Testis (tissue), 3 donors: ENCODE results near the gene FARP1. TPM values are rescaled to one million over a fixed set of nuclear protein-coding genes. Genes with fewer than 3 reads are reported as not detected.

Experiments used
- DNase-seq: peaks from one replicate; pipeline ENCODE4 v3.0.0-alpha.2; 2019
- H3K27ac ChIP-seq, 2 donors: fragments of 200-600 bp; sonication (generic); one replicate each; pipeline ENCODE4 v1.5.1; 2019
- H3K27me3 ChIP-seq: fragments of 200-600 bp; sonication (generic); one replicate; pipeline ENCODE4 v1.5.1; 2019
- H3K36me3 ChIP-seq: fragments of 200-600 bp; sonication (generic); one replicate; pipeline ENCODE4 v1.5.1; 2017; ENCODE audit warnings: low read depth; ENCODE audit errors: missing control alignments
- H3K4me1 ChIP-seq: fragments of 200-600 bp; sonication (generic); one replicate; pipeline ENCODE4 v1.5.1; 2019
- H3K4me3 ChIP-seq, 2 donors: fragments of 200-600 bp; sonication (generic); one replicate each; pipeline ENCODE4 v1.5.1; 2017 to 2019
- H3K9me3 ChIP-seq: fragments of 200-600 bp; sonication (generic); one replicate; pipeline ENCODE4 v1.5.1; 2017
- CTCF ChIP-seq, 3 experiments: fragments of 450-650 bp in 2 of 3; fragments of 200-600 bp in 1 of 3; sonication (generic) in 1 of 3; IDR thresholded peaks; one replicate each; pipeline ENCODE4 v1.5.1; 2016 to 2019; ENCODE audit warnings: antibody characterized with exemption in 3 of 3, mild to moderate bottlenecking in 2 of 3, moderate library complexity in 1 of 3
- POLR2A ChIP-seq: fragments of 450-650 bp; IDR thresholded peaks from one replicate; pipeline ENCODE4 v1.6.1; 2017; ENCODE audit warnings: antibody characterized with exemption, mild to moderate bottlenecking, moderate library complexity
- WGBS, 2 donors: methylation state at CpG; one replicate each; pipeline ENCODE4 v1.1.5; 2018; 5-methylcytosine and 5-hydroxymethylcytosine counted together
- intact Hi-C: fragments of 100-400 bp; cut with DNase I; formaldehyde crosslinking; loops from one replicate; pipeline ENCODE4 v1.15.1; 2023; ENCODE audit warnings: low total_unique reads
- polyA plus RNA-seq: library from polyadenylated mRNA; stranded (reverse); fragments of 350-450 nt; fragmentation: Illumina TruSeq; extraction: RNeasy Lipid Tissue Mini Kit (QIAGEN cat#74804); gene quantifications from one replicate; pipeline ENCODE4 v1.2.3, GENCODE V29; 2014; ENCODE audit warnings: low read depth, low replicate concordance; ENCODE audit not compliant: insufficient read depth
- total RNA-seq, 2 donors: library from RNA; depleted of rRNA; stranded (reverse); fragments of >200 nt; gene quantifications; one replicate each; pipeline ENCODE4 v1.2.3, GENCODE V29; 2016

FARP1 gene
- total and polyA plus RNA-seq, 3 donors from 2014 or later, result 54.0 to 130 (median 69.1) TPM

GRCh38 chr13:98141509-98142379 lies 1.1 kb upstream of the FARP1 start:
- Histone ChIP-seq H3K27me3 (no peaks in the 10 kb centered on the region), H3K9me3 (no peaks in the 10 kb centered on the region), H3K4me1 (peaks cover 15% of the 10 kb centered on the region), H3K36me3 (no peaks in the 10 kb centered on the region), H3K27ac (peak overlapping the region; percentile 32 to 74), H3K4me3 (peak overlapping the region; percentile 70 to 77)
- WGBS, 2 donors, result 28 to 40% methylated on average over 18 to 27 of the region's 27 CpGs
- TF ChIP-seq POLR2A (no peak), CTCF (IDR thresholded peaks at IDR 0.05) (no peak)
- intact Hi-C loops, result no loop called here
- peak; percentile 37 for DNase-seq

GRCh38 chr13:98143157-98143553 lies 261 bp downstream of the FARP1 start:
- peak overlapping the region in 1 of 2 donors; percentile 74 for H3K27ac ChIP-seq
- WGBS, 2 donors, result 4% methylated on average over 5 of the region's 66 CpGs; no CpG with 5 or more reads in 1 of the 2 donors
- TF ChIP-seq POLR2A (no peak), CTCF (IDR thresholded peaks at IDR 0.05) (no peak)
- H3K4me1 ChIP-seq, result peaks cover 15% of the 10 kb centered on the region
- intact Hi-C loops, result no loop called here
- H3K27me3 ChIP-seq, result no peaks in the 10 kb centered on the region
- H3K36me3 ChIP-seq, result no peaks in the 10 kb centered on the region
- DNase-seq, result peak; percentile 48
- H3K4me3 ChIP-seq, result peak overlapping the region; percentile 66 to 77
- H3K9me3 ChIP-seq, result no peaks in the 10 kb centered on the region

- peaks cover 15% of the 10 kb centered on the region for H3K4me1 ChIP-seq
- H3K4me3 ChIP-seq, result peak overlapping the region; percentile 66 to 77
- no peak for TF ChIP-seq POLR2A
- no peak for TF ChIP-seq CTCF (IDR thresholded peaks at IDR 0.05)
- H3K9me3 ChIP-seq, result no peaks in the 10 kb centered on the region
- H3K27me3 ChIP-seq, result no peaks in the 10 kb centered on the region
- DNase-seq, result no peak
- H3K36me3 ChIP-seq, result no peaks in the 10 kb centered on the region
- H3K27ac ChIP-seq, result peak overlapping the region in 1 of 2 donors; percentile 74
- 1 to 2% methylated on average over 22 to 38 of the region's 60 CpGs for WGBS, 2 donors
- intact Hi-C loops, result no loop called here
Observed at GRCh38 chr13:98143601-98144026, 720 bp downstream of the FARP1 start.

GRCh38 chr13:98144027-98144741 lies 1.3 kb downstream of the FARP1 start:
- WGBS, 2 donors, result 1 to 4% methylated on average over 18 to 21 of the region's 21 CpGs
- intact Hi-C loops, result no loop called here
- Histone ChIP-seq H3K4me3 (peak overlapping the region; percentile 66 to 77), H3K27ac (peak overlapping the region in 1 of 2 donors; percentile 74), H3K4me1 (peaks cover 15% of the 10 kb centered on the region), H3K36me3 (no peaks in the 10 kb centered on the region), H3K9me3 (no peaks in the 10 kb centered on the region), H3K27me3 (no peaks in the 10 kb centered on the region)
- peak; percentile 64 for DNase-seq
- TF ChIP-seq CTCF (IDR thresholded peaks at IDR 0.05) (no peak), POLR2A (no peak)
